HG02885 (cell line): ENCODE results near the gene CPS1.

ENCODE experiments used
- ATAC-seq: cut with Tn5 transposase; IDR thresholded peaks from one replicate; pipeline ENCODE4 v1.9.1; 2021; ENCODE audit warnings: mild to moderate bottlenecking; ENCODE audit not compliant: unreplicated experiment, poor library complexity

Gene CPS1

DNA sequence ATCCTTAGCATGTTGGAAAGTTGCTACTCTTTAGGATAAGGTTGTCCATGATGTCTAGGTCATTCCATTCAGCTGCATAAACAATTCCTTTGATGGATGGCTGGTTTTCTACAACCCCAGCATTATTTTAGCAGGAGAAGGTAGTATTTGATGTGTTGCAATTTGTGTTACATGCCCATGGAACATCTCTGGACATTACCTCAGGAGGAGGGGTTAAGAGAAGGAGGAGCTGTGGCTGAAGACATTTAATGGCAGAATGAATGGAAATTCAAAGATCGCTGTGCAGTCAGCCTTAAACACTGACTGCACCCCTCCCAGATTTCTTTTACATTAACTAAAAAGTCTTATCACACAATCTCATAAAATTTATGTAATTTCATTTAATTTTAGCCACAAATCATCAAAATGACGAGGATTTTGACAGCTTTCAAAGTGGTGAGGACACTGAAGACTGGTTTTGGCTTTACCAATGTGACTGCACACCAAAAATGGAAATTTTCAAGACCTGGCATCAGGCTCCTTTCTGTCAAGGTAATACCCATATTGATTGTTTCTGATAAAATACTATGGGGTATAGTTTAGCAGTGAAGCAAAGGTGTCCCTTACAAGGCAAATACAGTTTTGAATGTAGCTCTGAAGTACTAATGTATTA, at the start of gene CPS1:
Gene CPS1, plus strand, starts transcription at position 271 of the 652 bp plus-strand sequence. Its CDS starts 135 bp downstream, at position 406.
- no peak for ATAC-seq

DNA sequence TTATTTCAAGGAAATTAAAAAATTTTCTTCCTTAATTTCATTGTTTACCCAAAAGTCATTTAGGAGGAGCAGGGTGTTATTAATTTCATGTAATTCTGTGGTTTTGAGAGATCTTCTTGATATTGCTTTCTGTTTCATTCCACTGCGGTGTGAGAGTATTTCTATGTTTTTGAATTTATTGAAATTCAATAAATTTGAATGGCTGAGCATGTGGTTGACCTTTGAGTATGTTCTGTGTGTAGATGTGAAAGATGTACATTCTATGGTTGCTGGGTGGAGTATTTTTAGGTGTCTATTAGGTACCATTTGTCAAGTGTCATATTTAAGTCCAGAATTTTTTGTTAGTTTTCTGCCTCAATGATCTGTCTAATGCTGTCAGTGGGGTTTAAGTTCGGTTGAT, 40.5 kb upstream of the CPS1 start:
- no peak for ATAC-seq

- ATAC-seq, result no peak
These were observed 39.1 kb upstream of the CPS1 start for GRCh38 chr2:210517264-210517663.

DNA sequence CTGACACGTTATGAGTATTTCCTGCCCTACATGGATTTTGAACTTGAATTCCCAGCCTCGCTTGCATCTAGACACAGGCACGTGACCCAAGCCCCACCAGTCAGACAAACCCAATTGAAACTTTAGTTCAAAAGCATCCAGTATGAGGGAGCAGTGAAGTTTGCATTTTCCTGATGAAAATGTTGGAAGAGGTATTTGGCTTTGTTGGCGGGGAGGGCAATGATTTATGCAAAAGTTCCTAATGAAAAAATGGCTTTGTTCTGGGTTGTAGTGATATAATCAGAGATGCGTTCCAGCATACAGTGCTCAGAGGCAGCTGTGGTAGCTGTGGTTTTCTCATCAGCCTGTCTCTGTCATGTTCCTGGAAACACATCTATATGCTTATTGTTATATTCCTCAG, 36.8 kb upstream of the CPS1 start:
- no peak for ATAC-seq

GRCh38 chr2:210522399-210522798, 34.0 kb upstream of the CPS1 start:
- no peak for ATAC-seq

- ATAC-seq, result no peak
These were observed 32.6 kb upstream of the CPS1 start for GRCh38 chr2:210523650-210524289.

DNA sequence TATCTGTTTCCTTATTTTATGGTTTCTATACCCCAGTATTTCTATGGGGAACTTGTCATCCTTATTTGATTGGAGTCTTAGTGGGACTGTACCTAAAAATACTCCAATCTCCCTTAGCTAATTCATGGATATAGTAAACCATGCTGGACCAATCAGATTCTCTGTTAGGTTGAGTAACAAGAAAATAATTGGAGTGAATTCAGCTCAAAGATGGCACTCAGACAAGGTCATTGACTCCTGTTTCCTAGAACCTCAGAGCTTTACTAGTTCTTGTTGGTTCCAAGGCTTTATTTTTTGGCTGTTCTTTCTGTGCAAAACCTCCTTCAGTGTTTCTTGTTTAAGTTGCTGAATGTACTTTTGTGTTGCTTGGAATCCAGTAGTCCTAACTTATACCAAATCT, 31.9 kb upstream of the CPS1 start:
- no peak for ATAC-seq

GRCh38 chr2:210527286-210527685, 29.1 kb upstream of the CPS1 start:
- ATAC-seq, result no peak

DNA sequence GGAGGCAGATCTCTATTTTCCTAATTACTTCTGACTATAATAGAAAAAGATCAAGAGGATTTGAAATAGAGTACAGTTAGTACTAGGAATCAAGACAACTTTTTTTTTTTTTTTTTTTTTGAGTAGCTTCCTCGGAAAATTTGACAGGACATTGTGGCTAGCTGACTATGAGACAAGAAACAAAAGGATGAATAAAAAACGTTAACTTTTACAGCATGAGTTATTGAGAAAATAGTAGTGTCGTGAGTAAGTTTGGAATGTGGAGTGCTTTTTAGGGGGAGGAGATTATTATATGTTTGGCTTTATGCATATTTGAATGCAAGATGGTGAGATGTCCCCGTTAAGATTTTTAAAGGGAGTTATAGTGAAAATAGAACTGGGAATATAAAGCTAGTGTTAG, 27.7 kb upstream of the CPS1 start:
- no peak for ATAC-seq

DNA sequence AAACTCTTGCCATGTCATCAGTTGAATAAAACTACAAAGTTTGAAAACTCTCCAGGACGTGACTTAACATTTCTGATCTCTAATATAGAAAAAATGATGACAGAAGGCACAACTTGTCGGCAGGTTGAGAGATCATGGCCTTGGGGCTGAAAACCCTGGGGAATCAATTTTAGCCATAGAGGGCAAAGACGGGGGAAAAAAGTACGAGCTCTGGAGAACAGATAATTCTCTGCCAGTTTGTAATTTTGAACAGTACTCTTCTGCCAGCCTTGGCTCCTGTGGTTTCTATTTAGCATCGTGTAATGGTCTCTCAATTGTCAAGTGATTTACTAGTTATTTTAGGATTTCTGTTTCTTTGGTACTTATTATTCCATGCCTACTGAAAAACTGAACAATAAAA, 25.3 kb upstream of the CPS1 start:
- ATAC-seq, result no peak

DNA sequence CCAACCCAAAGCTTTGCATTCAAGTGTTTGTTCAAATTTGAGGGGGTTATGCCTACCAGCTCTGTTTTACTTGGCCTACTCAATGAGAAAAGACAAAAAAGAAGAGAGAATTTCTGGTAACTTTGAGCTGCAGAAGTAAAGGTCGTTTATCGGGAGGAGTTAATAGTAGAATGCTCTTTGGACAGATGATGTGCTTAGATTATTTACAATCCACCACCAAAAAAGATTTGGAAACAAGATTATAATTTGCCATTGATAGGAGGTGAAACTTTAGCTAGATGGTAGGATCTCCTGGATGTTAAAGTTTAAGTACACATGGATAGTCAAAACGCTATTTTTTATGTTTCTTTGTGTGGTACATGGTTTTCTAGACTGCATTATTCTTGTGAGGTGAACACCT, 24.9 kb upstream of the CPS1 start:
- ATAC-seq, result no peak

DNA sequence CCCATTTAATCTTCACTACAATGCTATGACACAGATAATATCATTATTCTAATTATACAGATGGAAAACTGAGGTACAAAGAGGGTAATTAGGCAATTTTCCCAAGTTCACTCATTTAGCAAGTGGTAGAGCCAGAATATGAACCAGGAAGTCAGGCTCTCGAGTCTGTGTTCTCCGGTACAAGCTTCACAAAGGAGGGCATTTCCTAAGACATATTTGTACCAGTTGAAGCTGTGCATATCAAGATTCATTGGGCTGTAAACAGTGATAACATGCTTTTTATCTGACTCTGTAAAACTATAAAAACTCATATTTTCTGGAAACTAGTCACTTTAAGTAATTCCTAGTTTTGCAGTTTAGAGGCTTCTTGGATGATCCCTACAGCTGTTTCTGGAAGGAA, 23.0 kb upstream of the CPS1 start:
- no peak for ATAC-seq

DNA sequence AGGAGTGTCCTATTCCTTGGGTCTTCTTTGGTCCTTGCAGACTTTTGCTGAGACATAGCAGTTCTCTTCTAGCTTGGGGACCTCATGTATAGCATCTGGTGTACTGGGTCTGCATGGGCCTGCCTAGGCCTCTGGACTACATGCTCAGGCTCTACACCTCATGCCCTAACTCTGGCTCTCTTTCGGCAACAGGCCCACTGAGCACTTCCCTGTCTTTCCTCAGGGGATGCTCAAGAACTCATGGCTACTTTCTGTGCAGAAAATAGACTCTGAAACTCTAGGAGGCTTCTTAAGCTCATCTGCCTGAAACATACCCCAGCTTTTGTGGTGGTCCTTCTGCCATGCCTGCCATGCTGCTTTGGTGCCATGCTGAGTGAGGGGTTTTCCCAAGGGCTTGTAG, 21.5 kb upstream of the CPS1 start:
- no peak for ATAC-seq

DNA sequence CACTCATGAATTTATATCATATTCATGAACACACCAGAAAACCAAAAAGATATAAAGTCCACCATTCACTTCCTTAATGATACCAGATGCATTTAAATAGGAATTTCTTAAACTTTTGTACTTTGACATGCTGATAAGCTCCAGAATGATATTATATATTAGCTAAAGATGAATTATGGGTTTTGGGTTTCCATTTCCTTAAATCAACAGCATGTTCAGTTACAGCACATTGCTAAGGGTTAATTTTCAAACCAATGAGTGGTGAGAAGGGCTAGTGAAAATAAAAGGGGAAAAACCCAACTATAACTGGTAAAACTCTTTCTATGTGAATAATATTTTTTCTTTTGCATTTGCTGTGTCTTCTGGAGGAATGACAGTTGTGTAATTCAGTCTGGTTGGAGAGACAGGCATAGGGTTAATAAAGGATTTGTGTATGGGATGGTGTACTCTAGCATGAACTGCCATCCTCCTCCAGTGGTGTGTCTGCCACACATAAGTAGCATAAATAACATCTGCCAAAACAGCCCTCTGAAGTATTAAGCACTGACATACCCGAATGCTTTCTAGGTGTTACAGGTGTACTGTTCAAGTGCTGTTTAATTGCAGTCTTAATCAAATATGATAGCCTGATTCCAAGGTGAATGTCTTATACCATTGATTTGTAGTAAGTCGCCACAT, 19.3 kb upstream of the CPS1 start:
- ATAC-seq, result no peak

- ATAC-seq, result no peak
These were observed 17.4 kb upstream of the CPS1 start for GRCh38 chr2:210539035-210539434.

DNA sequence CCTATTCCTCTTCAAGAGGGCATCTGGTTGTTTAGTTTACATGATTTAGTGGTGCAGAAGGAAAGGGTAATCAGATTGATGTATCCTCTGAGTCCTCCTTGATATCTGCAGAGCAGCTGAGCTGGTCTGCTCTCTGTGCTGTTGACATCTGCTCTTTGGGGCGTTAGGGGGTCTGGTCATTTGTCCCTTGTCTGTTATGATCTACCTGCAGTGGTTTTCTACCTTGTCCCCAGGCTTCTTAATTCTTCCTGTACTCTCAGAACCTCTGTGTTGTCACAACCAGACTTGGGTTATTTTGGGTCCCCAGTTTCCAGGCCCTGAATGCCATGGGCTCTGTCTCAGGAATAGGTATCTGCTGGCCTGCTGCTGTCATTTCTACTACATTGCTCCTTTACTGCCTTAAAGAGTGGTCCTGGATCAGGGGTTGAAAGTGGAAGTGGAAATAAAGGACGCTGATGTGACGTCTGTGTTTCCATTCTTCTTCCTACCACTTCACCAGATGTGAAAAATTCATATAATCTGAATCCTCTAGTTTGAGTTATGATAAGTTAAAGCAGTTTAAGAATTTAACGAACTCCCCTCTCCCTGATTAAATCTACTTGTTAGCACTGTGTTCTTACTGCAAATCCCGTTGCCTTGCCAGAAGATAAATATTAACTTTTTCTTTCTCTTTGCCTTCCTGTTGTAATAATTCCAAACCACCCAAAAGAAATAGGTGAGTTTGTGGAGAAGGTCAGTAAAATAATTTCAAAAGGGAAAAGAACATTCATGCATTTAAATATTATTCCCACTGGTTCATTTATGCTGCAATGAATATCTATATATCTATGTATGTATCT, 16.6 kb upstream of the CPS1 start:
- no peak for ATAC-seq

DNA sequence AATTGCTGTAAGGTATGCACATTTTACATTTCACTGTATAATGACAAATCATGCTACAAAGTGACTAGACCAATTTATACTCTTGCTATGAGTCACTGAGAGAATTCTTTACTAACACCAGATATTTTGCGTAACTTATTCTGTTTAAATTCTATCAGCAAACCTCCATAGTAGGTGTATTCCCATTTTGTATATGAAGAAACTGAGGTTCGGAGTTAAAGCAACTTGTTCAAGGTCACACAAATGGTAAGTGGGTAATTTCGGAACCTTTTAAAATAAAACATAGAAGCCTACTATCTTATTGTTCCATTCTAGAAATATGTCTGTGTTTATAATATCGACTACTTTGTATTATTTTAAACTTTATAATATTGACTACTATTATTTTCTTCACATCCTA, 15.9 kb upstream of the CPS1 start:
- no peak for ATAC-seq

DNA sequence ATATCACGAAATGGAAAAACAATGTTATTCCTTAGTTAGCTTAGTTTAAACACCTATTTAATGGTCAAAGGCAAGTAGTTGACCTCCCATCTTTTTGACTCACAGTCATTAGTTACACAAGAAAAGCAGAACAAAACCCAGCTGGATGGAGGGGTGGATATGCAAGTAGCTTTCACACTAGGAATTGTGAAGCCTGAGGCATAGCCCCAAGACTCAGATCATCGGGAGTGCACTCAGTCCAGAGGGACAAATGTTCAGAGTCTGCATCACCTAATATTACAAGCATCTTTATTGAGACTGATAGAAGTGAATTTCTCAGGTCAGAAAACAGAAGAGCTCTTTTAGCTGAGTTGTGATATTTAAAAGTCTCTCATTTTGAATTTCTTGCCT, 15.5 kb upstream of the CPS1 start:
- no peak for ATAC-seq

GRCh38 chr2:210541290-210541902, 15.0 kb upstream of the CPS1 start:
- ATAC-seq, result no peak

GRCh38 chr2:210544007-210544590, 12.3 kb upstream of the CPS1 start:
- no peak for ATAC-seq
